ENCODE data around the gene C1QTNF4. TPM values are rescaled to one million over a fixed set of nuclear protein-coding genes. Genes with fewer than 3 reads are reported as not detected.
A peak's percentile ranks its signal among the peaks of the same experiment; 100 is the strongest.
"Not testable (repeated sequence)": the region's sequence is repeated elsewhere in the genome, so short reads cannot be mapped to it uniquely, and the experiment has no call there.

Gene C1QTNF4
- total RNA-seq, 1 donor from 2014 or later = 0.20 TPM

- Histone ChIP-seq H3K4me2 (ENCODE audit: low read length) (peak overlapping the region; percentile 85), H4K20me1 (ENCODE audit: insufficient read depth, low read length) (peaks cover 9% of the 10 kb centered on the region), H3K79me2 (ENCODE audit: insufficient read depth, low read length) (peaks cover 39% of the 10 kb centered on the region), H2AFZ (ENCODE audit: low read depth, low read length) (peak overlapping the region; percentile 99), H3K4me3 (ENCODE audit: insufficient read depth, low read depth, low read length) (peak overlapping the region; percentile 69), H3K4me1 (ENCODE audit: insufficient read depth, low read length) (peaks cover 8% of the 10 kb centered on the region), H3K27me3 (ENCODE audit: insufficient read depth, low read length) (no peaks in the 10 kb centered on the region), H3K36me3 (ENCODE audit: insufficient read depth, low read length) (peaks cover 11% of the 10 kb centered on the region), H3K9ac (ENCODE audit: low read length) (peak overlapping the region; percentile 98), H3K27ac (ENCODE audit: low read depth, low read length) (peak overlapping the region; percentile 90), H3K9me3 (ENCODE audit: insufficient read depth, low read depth, low read length) (no peaks in the 10 kb centered on the region)
- peak overlapping the region; percentile 53 for H3K27ac Mint-ChIP-seq (ENCODE audit: unreplicated experiment)
- peak overlapping the region; percentile 97 for H3K4me3 Mint-ChIP-seq (ENCODE audit: unreplicated experiment)
- H3K9me3 Mint-ChIP-seq (ENCODE audit: unreplicated experiment) = no peaks in the 10 kb centered on the region
- TF ChIP-seq EZH2 (IDR thresholded peaks at IDR 0.05; ENCODE audit: insufficient read depth, low read length) (no peak), CTCF (IDR thresholded peaks at IDR 0.05; ENCODE audit: insufficient read depth, low read depth, low read length) (no peak)
- H3K4me1 Mint-ChIP-seq (ENCODE audit: low read depth, unreplicated experiment) = peaks cover 8% of the 10 kb centered on the region
- DNase-seq (ENCODE audit: low read depth) (no peak), FAIRE-seq (no peak)
- no peaks in the 10 kb centered on the region for H3K27me3 Mint-ChIP-seq (ENCODE audit: low read depth, unreplicated experiment)
- H3K36me3 Mint-ChIP-seq (ENCODE audit: low read depth, unreplicated experiment) = peaks cover 6% of the 10 kb centered on the region
Measured at GRCh38 chr11:47641600-47642098, 47.4 kb upstream of the C1QTNF4 start.

GRCh38 chr11:47640506-47640905 lies 46.3 kb upstream of the C1QTNF4 start:
- H2AFZ ChIP-seq (ENCODE audit: low read depth, low read length); H4K20me1 ChIP-seq (ENCODE audit: insufficient read depth, low read length); DNase-seq (ENCODE audit: low read depth); H3K27me3 Mint-ChIP-seq (ENCODE audit: low read depth, unreplicated experiment); H3K9me3 ChIP-seq (ENCODE audit: insufficient read depth, low read depth, low read length); H3K4me1 Mint-ChIP-seq (ENCODE audit: low read depth, unreplicated experiment); H3K36me3 Mint-ChIP-seq (ENCODE audit: low read depth, unreplicated experiment); H3K4me3 ChIP-seq (ENCODE audit: insufficient read depth, low read depth, low read length); H3K27ac Mint-ChIP-seq (ENCODE audit: unreplicated experiment); FAIRE-seq; H3K9me3 Mint-ChIP-seq (ENCODE audit: unreplicated experiment); H3K4me1 ChIP-seq (ENCODE audit: insufficient read depth, low read length); H3K9ac ChIP-seq (ENCODE audit: low read length); H3K27me3 ChIP-seq (ENCODE audit: insufficient read depth, low read length); H3K27ac ChIP-seq (ENCODE audit: low read depth, low read length): not testable (repeated sequence)
- H3K79me2 ChIP-seq (ENCODE audit: insufficient read depth, low read length) = peaks cover 39% of the 10 kb centered on the region
- H3K4me2 ChIP-seq (ENCODE audit: low read length) = peak overlapping the region; percentile 85
- peaks cover 11% of the 10 kb centered on the region for H3K36me3 ChIP-seq (ENCODE audit: insufficient read depth, low read length)
- peak overlapping the region; percentile 97 for H3K4me3 Mint-ChIP-seq (ENCODE audit: unreplicated experiment)

GRCh38 chr11:47636331-47636730 lies 42.1 kb upstream of the C1QTNF4 start:
- H3K4me3 ChIP-seq (ENCODE audit: insufficient read depth, low read depth, low read length); H3K9me3 Mint-ChIP-seq (ENCODE audit: unreplicated experiment); H3K4me1 ChIP-seq (ENCODE audit: insufficient read depth, low read length); H3K9ac ChIP-seq (ENCODE audit: low read length); H3K4me1 Mint-ChIP-seq (ENCODE audit: low read depth, unreplicated experiment); H2AFZ ChIP-seq (ENCODE audit: low read depth, low read length); H3K27me3 Mint-ChIP-seq (ENCODE audit: low read depth, unreplicated experiment); H3K27ac ChIP-seq (ENCODE audit: low read depth, low read length); H3K27ac Mint-ChIP-seq (ENCODE audit: unreplicated experiment); H3K4me2 ChIP-seq (ENCODE audit: low read length); H3K27me3 ChIP-seq (ENCODE audit: insufficient read depth, low read length); H3K4me3 Mint-ChIP-seq (ENCODE audit: unreplicated experiment); DNase-seq (ENCODE audit: low read depth); FAIRE-seq; H3K9me3 ChIP-seq (ENCODE audit: insufficient read depth, low read depth, low read length): not testable (repeated sequence)
- H3K79me2 ChIP-seq (ENCODE audit: insufficient read depth, low read length) = peaks cover 28% of the 10 kb centered on the region
- peaks cover 14% of the 10 kb centered on the region for H3K36me3 Mint-ChIP-seq (ENCODE audit: low read depth, unreplicated experiment)
- peaks cover 12% of the 10 kb centered on the region for H4K20me1 ChIP-seq (ENCODE audit: insufficient read depth, low read length)
- peaks cover 30% of the 10 kb centered on the region for H3K36me3 ChIP-seq (ENCODE audit: insufficient read depth, low read length)
